BE2C (cell line): ENCODE measurements around the gene STAC2.

Experiments
- DNase-seq: peaks from one replicate; pipeline ENCODE4 v3.0.0-alpha.2; 2020
- H3K27me3 ChIP-seq: fragments of 250-450 bp; sonication (Bioruptor Pico); 2 replicates; pipeline ENCODE4 v1.5.1; 2020; ENCODE audit warnings: mild to moderate bottlenecking
- H3K36me3 ChIP-seq: fragments of 250-450 bp; sonication (Bioruptor Pico); 2 replicates; pipeline ENCODE4 v1.5.1; 2020; ENCODE audit warnings: mild to moderate bottlenecking
- H3K4me1 ChIP-seq: fragments of 250-450 bp; sonication (Bioruptor Pico); 2 replicates; pipeline ENCODE4 v1.5.1; 2020
- H3K4me3 ChIP-seq: 2 replicates; pipeline ENCODE4 v1.5.1; 2011; ENCODE audit warnings: low read depth, low read length
- H3K9me3 ChIP-seq: fragments of 250-450 bp; sonication (Bioruptor Pico); 2 replicates; pipeline ENCODE4 v1.5.1; 2020
- CTCF ChIP-seq: IDR thresholded peaks from 2 replicates; pipeline ENCODE4 v1.5.1; 2012; ENCODE audit warnings: mild to moderate bottlenecking, low read depth, low read length

The STAC2 gene

GRCh38 chr17:39212841-39213480, 12.8 kb downstream of the STAC2 start:
- DNase-seq: no peak
- no peak overlapping the region for H3K4me3 ChIP-seq

GRCh38 chr17:39212195-39212810, 13.4 kb downstream of the STAC2 start:
- H3K4me1 ChIP-seq: peaks cover 13% of the 10 kb centered on the region
- DNase-seq: no peak
- peaks cover 5% of the 10 kb centered on the region; the same call in 1 of the 2 replicates for H3K27me3 ChIP-seq
- TF ChIP-seq CTCF: no peak
- no peaks in the 10 kb centered on the region for H3K36me3 ChIP-seq
- no peaks in the 10 kb centered on the region for H3K9me3 ChIP-seq
- H3K4me3 ChIP-seq: no peak overlapping the region

More at GRCh38 chr17:39212841-39213480, 12.8 kb downstream of the STAC2 start:
- TF ChIP-seq CTCF: no peak
- peaks cover 13% of the 10 kb centered on the region for H3K4me1 ChIP-seq
- no peaks in the 10 kb centered on the region for H3K9me3 ChIP-seq
- peaks cover 5% of the 10 kb centered on the region; the same call in 1 of the 2 replicates for H3K27me3 ChIP-seq
- no peaks in the 10 kb centered on the region for H3K36me3 ChIP-seq

GRCh38 chr17:39210093-39210434, 15.7 kb downstream of the STAC2 start:
- Histone ChIP-seq H3K36me3 (peaks cover 2% of the 10 kb centered on the region), H3K9me3 (no peaks in the 10 kb centered on the region), H3K4me3 (peak overlapping the region; percentile 28), H3K4me1 (peaks cover 13% of the 10 kb centered on the region), H3K27me3 (peaks cover 5% of the 10 kb centered on the region; the same call in 1 of the 2 replicates)
- TF ChIP-seq CTCF: no peak
- DNase-seq: no peak

GRCh38 chr17:39209317-39210092, 16.2 kb downstream of the STAC2 start:
- peak; percentile 60 for DNase-seq
- Histone ChIP-seq H3K9me3 (no peaks in the 10 kb centered on the region), H3K27me3 (peaks cover 5% of the 10 kb centered on the region; the same call in 1 of the 2 replicates), H3K4me3 (peak overlapping the region; percentile 28), H3K4me1 (peaks cover 13% of the 10 kb centered on the region), H3K36me3 (peaks cover 7% of the 10 kb centered on the region)
- TF ChIP-seq CTCF: no peak

GRCh38 chr17:39208893-39209292, 16.9 kb downstream of the STAC2 start:
- Histone ChIP-seq H3K4me3 (no peak overlapping the region), H3K36me3 (peaks cover 13% of the 10 kb centered on the region), H3K4me1 (peaks cover 13% of the 10 kb centered on the region), H3K9me3 (no peaks in the 10 kb centered on the region), H3K27me3 (peaks cover 5% of the 10 kb centered on the region; the same call in 1 of the 2 replicates)
- no peak for TF ChIP-seq CTCF
- peak; percentile 62 for DNase-seq
